GM19468 (cell line): ENCODE results near the gene RPL13.
"Not testable (repeated sequence)": the region's sequence is repeated elsewhere in the genome, so short reads cannot be mapped to it uniquely, and the experiment has no call there.

Source experiments
- ATAC-seq: cut with Tn5 transposase; IDR thresholded peaks from one replicate; pipeline ENCODE4 v1.9.1; 2021; ENCODE audit warnings: mild to moderate bottlenecking, moderate library complexity, moderate number of reproducible peaks; ENCODE audit not compliant: unreplicated experiment; ENCODE audit errors: extremely low read depth

Gene RPL13

GRCh38 chr16:89561884-89562599 lies 1.6 kb downstream of the RPL13 start:
- no peak for ATAC-seq

GRCh38 chr16:89562939-89563338 lies 2.5 kb downstream of the RPL13 start:
- no peak for ATAC-seq

DNA sequence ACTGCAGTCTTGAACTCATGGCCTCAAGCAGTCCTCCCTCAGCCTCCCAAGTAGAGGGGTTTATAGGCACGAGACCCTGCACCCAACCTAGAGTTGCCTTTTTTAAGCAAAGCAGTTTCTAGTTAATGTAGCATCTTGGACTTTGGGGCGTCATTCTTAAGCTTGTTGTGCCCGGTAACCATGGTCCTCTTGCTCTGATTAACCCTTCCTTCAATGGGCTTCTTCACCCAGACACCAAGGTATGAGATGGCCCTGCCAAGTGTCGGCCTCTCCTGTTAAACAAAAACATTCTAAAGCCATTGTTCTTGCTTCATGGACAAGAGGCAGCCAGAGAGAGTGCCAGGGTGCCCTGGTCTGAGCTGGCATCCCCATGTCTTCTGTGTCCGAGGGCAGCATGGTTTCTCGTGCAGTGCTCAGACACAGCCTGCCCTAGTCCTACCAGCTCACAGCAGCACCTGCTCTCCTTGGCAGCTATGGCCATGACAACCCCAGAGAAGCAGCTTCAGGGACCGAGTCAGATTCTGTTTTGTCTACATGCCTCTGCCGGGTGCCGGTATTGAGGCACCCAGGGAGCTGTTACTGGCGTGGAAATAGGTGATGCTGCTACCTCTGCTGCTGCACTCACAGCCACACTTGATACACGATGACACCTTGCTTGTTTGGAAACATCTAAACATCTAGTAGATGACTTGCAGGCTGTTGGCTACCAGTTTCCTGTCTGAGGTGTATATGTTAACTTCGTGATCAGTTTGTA lies 3.3 kb downstream of the RPL13 start:
- no peak for ATAC-seq

- no peak for ATAC-seq
Observed at GRCh38 chr16:89564476-89565255, 4.2 kb downstream of the RPL13 start.

DNA sequence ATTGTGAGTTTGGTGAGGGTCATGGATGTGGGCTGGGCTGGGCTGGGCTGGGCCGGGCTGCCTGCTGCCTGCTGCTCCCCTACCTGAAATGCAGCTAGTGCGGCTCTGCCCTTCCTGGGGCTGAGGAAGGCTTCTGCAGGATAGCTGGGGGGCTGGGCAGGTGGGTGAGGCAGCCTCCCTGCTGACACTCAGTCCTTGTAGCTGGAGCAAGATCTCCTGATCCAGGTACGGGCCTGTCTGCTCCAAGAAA lies 4.7 kb downstream of the RPL13 start:
- ATAC-seq = no peak

DNA sequence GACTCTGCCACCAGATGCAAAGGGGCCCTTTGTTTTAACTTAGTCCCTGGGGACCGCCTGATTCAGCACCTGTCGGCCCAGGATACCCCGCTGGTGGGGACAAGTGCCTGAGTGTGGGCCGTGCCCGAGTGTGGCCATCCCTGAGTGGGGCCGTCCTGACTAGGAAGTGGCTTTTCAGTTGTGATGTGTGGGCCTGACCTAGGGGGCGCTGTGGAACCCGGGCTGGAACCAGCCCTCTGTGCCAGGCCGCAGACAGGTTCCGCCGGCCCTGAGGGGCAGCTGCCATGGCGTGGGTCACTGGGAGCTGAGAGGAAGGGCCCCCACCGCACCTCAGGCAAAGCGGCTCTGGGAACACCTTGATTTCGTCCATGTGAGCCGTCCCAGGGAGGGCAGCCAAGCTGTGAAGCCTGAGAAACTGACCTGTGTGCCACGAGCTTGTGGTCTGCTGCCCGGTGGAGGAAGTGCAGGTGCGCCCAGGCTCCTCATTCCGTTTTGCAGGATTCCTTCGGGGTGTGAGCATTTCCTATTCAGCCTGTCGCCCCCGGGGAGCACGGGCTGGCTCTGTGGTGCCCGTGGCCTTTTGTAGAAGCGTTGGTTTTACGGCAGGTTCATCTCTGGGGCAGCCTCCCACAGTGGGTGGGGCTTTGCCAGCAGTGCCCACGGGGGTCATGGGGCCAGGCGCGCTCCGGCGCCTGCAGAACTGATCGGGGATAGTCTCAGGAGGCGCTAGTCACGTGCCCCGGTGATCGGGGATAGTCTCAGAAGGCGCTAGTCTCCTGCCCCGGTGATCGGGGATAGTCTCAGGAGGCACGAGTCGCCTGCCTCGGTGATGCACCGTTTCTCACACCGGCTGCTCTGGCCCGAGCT lies 5.3 kb downstream of the RPL13 start:
- no peak for ATAC-seq

- ATAC-seq = no peak
Observed at GRCh38 chr16:89567656-89568594, 7.4 kb downstream of the RPL13 start.

GRCh38 chr16:89569506-89570341 lies 9.2 kb downstream of the RPL13 start:
- no peak for ATAC-seq

DNA sequence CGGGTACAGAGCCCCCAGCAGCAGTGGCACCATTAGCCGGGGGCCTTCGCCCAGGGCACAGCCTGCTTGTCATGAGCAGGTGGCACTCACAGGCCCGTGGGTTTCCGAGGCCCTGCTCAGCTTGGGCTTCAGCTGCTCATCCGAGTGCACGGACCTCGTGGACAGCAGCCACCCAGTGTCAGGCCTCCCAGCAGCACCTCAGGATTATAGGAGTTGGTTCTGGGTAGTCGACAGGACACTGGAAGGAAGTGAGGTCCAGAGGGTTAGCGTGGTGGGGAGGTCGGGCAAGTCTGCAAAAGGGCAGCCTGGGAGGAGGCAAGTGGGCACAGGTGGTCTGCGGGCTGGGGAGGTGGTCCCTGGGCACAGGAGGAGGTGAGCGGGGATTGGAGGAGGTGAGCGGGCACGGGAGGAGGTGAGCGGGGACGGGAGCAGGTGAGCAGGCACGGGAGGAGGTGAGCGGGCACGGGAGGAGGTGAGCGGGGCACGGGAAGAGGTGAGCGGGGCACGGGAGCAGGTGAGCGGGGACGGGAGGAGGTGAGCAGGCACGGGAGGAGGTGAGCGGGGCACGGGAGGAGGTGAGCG lies 10.0 kb downstream of the RPL13 start:
- ATAC-seq = no peak

DNA sequence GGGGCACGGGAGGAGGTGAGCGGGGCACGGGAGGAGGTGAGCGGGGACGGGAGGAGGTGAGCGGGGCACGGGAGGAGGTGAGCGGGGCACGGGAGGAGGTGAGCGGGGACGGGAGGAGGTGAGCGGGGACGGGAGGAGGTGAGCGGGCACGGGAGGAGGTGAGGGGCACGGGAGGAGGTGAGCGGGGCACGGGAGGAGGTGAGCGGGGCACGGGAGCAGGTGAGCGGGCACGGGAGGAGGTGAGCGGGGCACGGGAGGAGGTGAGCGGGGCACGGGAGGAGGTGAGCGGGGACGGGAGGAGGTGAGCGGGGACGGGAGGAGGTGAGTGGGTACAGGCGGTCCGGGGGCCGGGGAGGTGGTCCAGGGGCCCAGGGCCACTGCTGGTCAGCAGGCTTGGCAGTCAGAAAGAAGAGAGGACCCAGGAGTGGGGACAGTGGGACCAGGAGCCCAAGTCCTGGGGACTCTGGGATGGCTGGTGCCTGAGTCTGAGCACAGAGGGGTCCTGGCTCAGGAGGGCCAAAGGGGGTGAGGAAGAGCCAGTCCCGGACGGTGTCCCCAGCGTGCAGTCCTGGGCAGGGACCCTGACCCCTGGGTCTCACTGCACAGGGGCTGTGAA lies 10.6 kb downstream of the RPL13 start:
- not testable (repeated sequence) for ATAC-seq

DNA sequence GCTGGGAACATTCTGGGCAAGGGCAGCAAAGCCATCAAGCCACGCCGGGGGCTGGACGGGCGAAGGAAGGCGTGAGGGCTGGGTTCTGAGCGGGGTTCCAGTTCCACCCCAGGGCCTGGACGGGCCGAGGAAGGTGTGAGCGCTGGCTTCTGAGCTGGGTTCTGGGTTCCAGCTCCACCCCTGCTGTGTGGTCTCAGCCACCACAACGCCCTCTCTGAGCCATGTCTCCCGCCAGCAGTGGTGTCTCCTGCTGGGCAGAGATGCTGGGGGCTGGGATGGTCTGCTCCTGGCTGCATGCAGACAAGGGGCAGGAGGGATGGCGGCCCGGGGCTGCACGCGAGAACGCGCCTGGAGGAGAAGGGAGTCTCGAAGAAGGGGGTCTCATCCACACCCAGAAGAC lies 11.2 kb downstream of the RPL13 start:
- ATAC-seq = no peak

DNA sequence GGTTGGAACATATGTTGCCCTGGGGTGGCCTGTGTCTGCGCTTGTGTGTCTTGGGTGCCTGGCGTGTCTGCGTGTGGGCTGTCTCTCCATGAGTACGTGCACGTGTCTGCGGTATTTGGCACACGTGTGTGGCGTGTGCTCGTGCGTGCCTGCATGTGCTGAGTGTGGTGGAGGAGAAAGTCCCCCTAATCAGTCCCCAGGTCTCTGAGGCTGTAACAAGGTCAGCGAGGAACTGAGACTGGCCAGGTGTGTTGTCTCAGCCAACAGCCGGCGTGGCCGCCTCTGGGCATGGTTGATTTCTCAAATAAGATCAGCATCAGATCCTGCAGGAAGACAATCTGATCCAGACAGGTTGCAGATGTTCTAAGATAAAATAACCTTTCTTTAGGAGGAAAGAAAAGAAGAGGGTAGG lies 11.6 kb downstream of the RPL13 start:
- no peak for ATAC-seq

GRCh38 chr16:89572485-89573205 lies 12.2 kb downstream of the RPL13 start:
- no peak for ATAC-seq

- no peak for ATAC-seq
Observed at GRCh38 chr16:89573826-89574680, 13.6 kb downstream of the RPL13 start.

GRCh38 chr16:89574681-89575246 lies 14.3 kb downstream of the RPL13 start:
- ATAC-seq = no peak
